Measurements from ENCODE around the gene SARDH. TPM values are rescaled to one million over a fixed set of nuclear protein-coding genes. Genes with fewer than 3 reads are reported as not detected.
A peak's percentile ranks its signal among the peaks of the same experiment; 100 is the strongest.

SARDH gene
- total RNA-seq (4.8 and 9.0 TPM in 2 replicates), polyA plus RNA-seq (0.49 and 2.5 TPM in 2 replicates), polyA minus RNA-seq (ENCODE audit: low replicate concordance) (1.6 and 3.8 TPM in 2 replicates)
- 0.93 and 4.8 TPM in 2 replicates for polyA plus RNA-seq (2012)

DNA sequence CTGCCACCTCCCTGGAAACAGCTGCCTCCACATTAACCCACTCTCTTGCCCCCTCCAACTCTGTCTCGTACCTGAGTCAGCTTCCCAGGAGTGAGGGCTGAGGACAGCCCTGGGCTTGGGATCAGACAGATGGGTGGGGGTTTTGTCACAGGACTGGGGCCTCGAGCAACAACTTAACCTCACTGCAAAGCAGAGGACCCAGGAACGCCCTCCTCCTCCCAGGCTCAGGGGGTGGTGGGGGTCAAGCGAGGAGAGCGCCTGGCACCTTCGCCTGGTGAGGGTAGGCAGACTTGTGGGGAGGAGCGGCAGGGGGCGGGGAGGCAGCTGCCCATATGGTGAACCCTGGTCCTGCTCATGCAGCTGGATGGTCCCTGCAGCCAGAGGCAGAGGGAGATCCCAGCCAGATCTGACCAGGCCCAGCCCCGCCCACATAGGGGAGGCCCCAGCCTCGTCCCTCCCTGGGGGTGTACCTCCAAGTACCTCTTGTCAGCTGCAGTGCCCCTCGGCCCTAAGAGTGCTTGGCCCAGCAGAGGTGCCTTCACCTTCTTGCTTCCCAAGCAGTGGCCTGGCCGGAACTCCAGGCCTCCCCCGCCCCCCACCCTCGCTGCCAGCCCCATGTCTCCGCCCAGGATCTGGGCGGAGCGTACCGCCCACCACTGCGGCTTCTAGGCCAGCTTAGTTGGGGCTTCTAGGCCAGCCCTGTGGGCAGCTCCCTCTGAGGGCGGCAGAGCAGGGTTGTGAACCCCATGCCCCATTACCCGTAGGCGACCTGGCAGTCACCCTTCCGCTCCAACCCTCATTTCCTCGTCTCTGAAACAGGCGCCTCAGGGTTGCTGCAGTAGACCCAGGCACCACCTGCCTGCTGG, at the start of gene SARDH:
Gene SARDH, minus strand, starts transcription at position 579 of the 866 bp plus-strand sequence. CDS start 4,179 bp downstream, outside the sequence.
- Histone ChIP-seq H3K27me3 (ENCODE audit: control insufficient read depth, insufficient read depth, low read length) (peaks cover under 1% of the 10 kb centered on the region), H3K4me1 (ENCODE audit: control insufficient read depth, extremely low read depth, insufficient read depth, low read length) (peaks cover 4% of the 10 kb centered on the region), H3K9ac (ENCODE audit: insufficient read depth, low read length) (no peak within 1 kb of the TSS), H4K20me1 (ENCODE audit: control insufficient read depth, extremely low read depth, insufficient read depth, low read length) (no peaks in the 10 kb centered on the region), H3K4me2 (ENCODE audit: extremely low read depth, insufficient read depth, low read length) (peak within 1 kb of the TSS; percentile 59), H3K4me3 (replicated peaks in 1 of 4; ENCODE audit: control extremely low read depth in 1 of 4, insufficient read depth in 1 of 4, low read depth in 3 of 4, low read length in 4 of 4) (peak within 1 kb of the TSS in 2 of 4 experiments; percentile 38 to 50), H3K36me3 (ENCODE audit: control insufficient read depth, insufficient read depth, low read length) (no peaks in the 10 kb centered on the region), H3K27ac (ENCODE audit: insufficient read depth, low read length) (no peak within 1 kb of the TSS), H3K9me3 (ENCODE audit: control insufficient read depth, insufficient read depth, low read depth, low read length) (no peaks in the 10 kb centered on the region), H2AFZ (ENCODE audit: low read length) (peak within 1 kb of the TSS; percentile 74), H3K79me2 (ENCODE audit: control insufficient read depth, insufficient read depth, low read length) (no peaks in the 10 kb centered on the region)
- DNase-seq (ENCODE audit: low read depth in 2 of 2), result peak; percentile 39 to 48
- TF ChIP-seq, protein P1, sequence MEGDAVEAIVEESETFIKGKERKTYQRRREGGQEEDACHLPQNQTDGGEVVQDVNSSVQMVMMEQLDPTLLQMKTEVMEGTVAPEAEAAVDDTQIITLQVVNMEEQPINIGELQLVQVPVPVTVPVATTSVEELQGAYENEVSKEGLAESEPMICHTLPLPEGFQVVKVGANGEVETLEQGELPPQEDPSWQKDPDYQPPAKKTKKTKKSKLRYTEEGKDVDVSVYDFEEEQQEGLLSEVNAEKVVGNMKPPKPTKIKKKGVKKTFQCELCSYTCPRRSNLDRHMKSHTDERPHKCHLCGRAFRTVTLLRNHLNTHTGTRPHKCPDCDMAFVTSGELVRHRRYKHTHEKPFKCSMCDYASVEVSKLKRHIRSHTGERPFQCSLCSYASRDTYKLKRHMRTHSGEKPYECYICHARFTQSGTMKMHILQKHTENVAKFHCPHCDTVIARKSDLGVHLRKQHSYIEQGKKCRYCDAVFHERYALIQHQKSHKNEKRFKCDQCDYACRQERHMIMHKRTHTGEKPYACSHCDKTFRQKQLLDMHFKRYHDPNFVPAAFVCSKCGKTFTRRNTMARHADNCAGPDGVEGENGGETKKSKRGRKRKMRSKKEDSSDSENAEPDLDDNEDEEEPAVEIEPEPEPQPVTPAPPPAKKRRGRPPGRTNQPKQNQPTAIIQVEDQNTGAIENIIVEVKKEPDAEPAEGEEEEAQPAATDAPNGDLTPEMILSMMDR (conservative IDR thresholded peaks at IDR 0.05 in 1 of 2, IDR thresholded peaks at IDR 0.05 in 1 of 2; ENCODE audit: low read depth in 1 of 2, low read length in 2 of 2), result no peak
- TF ChIP-seq EZH2 (IDR thresholded peaks at IDR 0.05; ENCODE audit: low read length, missing control alignments), result no peak

DNA sequence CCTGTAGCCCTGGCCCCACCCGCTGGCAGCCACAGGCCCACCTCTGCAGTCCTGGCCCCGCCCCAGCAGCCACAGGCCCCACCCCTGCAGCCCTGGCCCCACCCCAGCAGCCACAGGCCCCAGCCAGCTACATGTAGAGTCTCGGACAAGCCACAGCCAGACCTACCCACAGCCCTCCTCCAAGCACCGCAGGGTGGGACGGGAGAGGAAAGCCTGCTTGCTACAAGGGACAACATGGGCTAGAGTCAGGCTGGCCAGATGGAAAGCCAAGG, 49.5 kb upstream of the SARDH start:
- peaks cover 18% of the 10 kb centered on the region for H3K36me3 ChIP-seq (ENCODE audit: control insufficient read depth, insufficient read depth, low read length)
- no peak overlapping the region for H3K4me2 ChIP-seq (ENCODE audit: extremely low read depth, insufficient read depth, low read length)
- H3K4me1 ChIP-seq (ENCODE audit: control insufficient read depth, extremely low read depth, insufficient read depth, low read length), result no peaks in the 10 kb centered on the region
- H3K9me3 ChIP-seq (ENCODE audit: control insufficient read depth, insufficient read depth, low read depth, low read length), result no peaks in the 10 kb centered on the region
- no peaks in the 10 kb centered on the region for H4K20me1 ChIP-seq (ENCODE audit: control insufficient read depth, extremely low read depth, insufficient read depth, low read length)
- TF ChIP-seq EZH2 (IDR thresholded peaks at IDR 0.05; ENCODE audit: low read length, missing control alignments), result no peak
- TF ChIP-seq, protein P1 (conservative IDR thresholded peaks at IDR 0.05 in 1 of 2, IDR thresholded peaks at IDR 0.05 in 1 of 2; ENCODE audit: low read depth in 1 of 2, low read length in 2 of 2), result no peak
- peak; percentile 10 to 45 for DNase-seq (ENCODE audit: low read depth in 2 of 2)
- H3K27me3 ChIP-seq (ENCODE audit: control insufficient read depth, insufficient read depth, low read length), result no peaks in the 10 kb centered on the region
- H3K4me3 ChIP-seq (replicated peaks in 1 of 4; ENCODE audit: control extremely low read depth in 1 of 4, insufficient read depth in 1 of 4, low read depth in 3 of 4, low read length in 4 of 4), result no peak overlapping the region
- H2AFZ ChIP-seq (ENCODE audit: low read length), result no peak overlapping the region
- no peaks in the 10 kb centered on the region for H3K79me2 ChIP-seq (ENCODE audit: control insufficient read depth, insufficient read depth, low read length)
- H3K9ac ChIP-seq (ENCODE audit: insufficient read depth, low read length), result no peak overlapping the region
- no peak overlapping the region for H3K27ac ChIP-seq (ENCODE audit: insufficient read depth, low read length)

- no peak for DNase-seq (ENCODE audit: low read depth in 2 of 2)
- Histone ChIP-seq H2AFZ (ENCODE audit: low read length) (no peak overlapping the region), H3K4me2 (ENCODE audit: extremely low read depth, insufficient read depth, low read length) (no peak overlapping the region), H3K9me3 (ENCODE audit: control insufficient read depth, insufficient read depth, low read depth, low read length) (no peaks in the 10 kb centered on the region), H3K4me1 (ENCODE audit: control insufficient read depth, extremely low read depth, insufficient read depth, low read length) (no peaks in the 10 kb centered on the region), H4K20me1 (ENCODE audit: control insufficient read depth, extremely low read depth, insufficient read depth, low read length) (no peaks in the 10 kb centered on the region), H3K9ac (ENCODE audit: insufficient read depth, low read length) (no peak overlapping the region), H3K36me3 (ENCODE audit: control insufficient read depth, insufficient read depth, low read length) (peaks cover 15% of the 10 kb centered on the region), H3K79me2 (ENCODE audit: control insufficient read depth, insufficient read depth, low read length) (no peaks in the 10 kb centered on the region), H3K4me3 (replicated peaks in 1 of 4; ENCODE audit: control extremely low read depth in 1 of 4, insufficient read depth in 1 of 4, low read depth in 3 of 4, low read length in 4 of 4) (no peak overlapping the region), H3K27me3 (ENCODE audit: control insufficient read depth, insufficient read depth, low read length) (no peaks in the 10 kb centered on the region), H3K27ac (ENCODE audit: insufficient read depth, low read length) (no peak overlapping the region)
- TF ChIP-seq, protein P1 (conservative IDR thresholded peaks at IDR 0.05 in 1 of 2, IDR thresholded peaks at IDR 0.05 in 1 of 2; ENCODE audit: low read depth in 1 of 2, low read length in 2 of 2), result no peak
- TF ChIP-seq EZH2 (IDR thresholded peaks at IDR 0.05; ENCODE audit: low read length, missing control alignments), result no peak
Observed at GRCh38 chr9:133786907-133787753, 49.0 kb upstream of the SARDH start.

Measured in fibroblast of lung (primary cell).